Duodenal mucosa (tissue), 2 donors: Measurements from ENCODE around the gene TTC38.

Experiments
- H3K27ac ChIP-seq: one replicate; pipeline ENCODE4 v1.7.0; 2013; ENCODE audit warnings: low read depth, low read length
- H3K27me3 ChIP-seq, 2 donors: one replicate each; pipeline ENCODE4 v1.7.0; 2013; ENCODE audit warnings: low read length in 2 of 2, control low read depth in 1 of 2; ENCODE audit not compliant: insufficient read depth in 2 of 2, control insufficient read depth in 1 of 2
- H3K36me3 ChIP-seq, 2 donors: one replicate each; pipeline ENCODE4 v1.7.0; 2013; ENCODE audit warnings: low read length in 2 of 2, control low read depth in 1 of 2; ENCODE audit not compliant: insufficient read depth in 2 of 2, control insufficient read depth in 1 of 2
- H3K4me1 ChIP-seq, 2 donors: one replicate each; pipeline ENCODE4 v1.7.0; 2013; ENCODE audit warnings: low read length in 2 of 2, control low read depth in 1 of 2; ENCODE audit not compliant: insufficient read depth in 2 of 2, control insufficient read depth in 1 of 2
- H3K4me3 ChIP-seq, 2 donors: one replicate each; pipeline ENCODE4 v1.7.0; 2013; ENCODE audit warnings: low read length in 2 of 2, low read depth in 1 of 2
- H3K9ac ChIP-seq, 2 donors: one replicate each; pipeline ENCODE4 v1.7.0; 2013; ENCODE audit warnings: low read length in 2 of 2, low read depth in 1 of 2
- H3K9me3 ChIP-seq, 2 donors: one replicate each; pipeline ENCODE4 v1.7.0; 2013; ENCODE audit warnings: low read length in 2 of 2, control low read depth in 1 of 2; ENCODE audit not compliant: control insufficient read depth in 1 of 2

Gene TTC38

GRCh38 chr22:46275455-46276122 lies 7.8 kb downstream of the TTC38 start:
- Histone ChIP-seq H3K9ac (no peak overlapping the region), H3K27ac (no peak overlapping the region), H3K4me3 (no peak overlapping the region), H3K4me1 (peaks cover 0 to 2% of the 10 kb centered on the region in 2 donors), H3K27me3 (no peaks in the 10 kb centered on the region), H3K36me3 (peaks cover 51 to 81% of the 10 kb centered on the region in 2 donors), H3K9me3 (no peaks in the 10 kb centered on the region)

GRCh38 chr22:46276563-46276962 lies 8.8 kb downstream of the TTC38 start:
- Histone ChIP-seq H3K36me3 (peaks cover 56 to 88% of the 10 kb centered on the region in 2 donors), H3K27me3 (no peaks in the 10 kb centered on the region), H3K27ac (no peak overlapping the region), H3K9ac (no peak overlapping the region), H3K9me3 (no peaks in the 10 kb centered on the region), H3K4me1 (peaks cover 0 to 9% of the 10 kb centered on the region in 2 donors), H3K4me3 (no peak overlapping the region)

- Histone ChIP-seq H3K9me3 (no peaks in the 10 kb centered on the region), H3K36me3 (peaks cover 46 to 85% of the 10 kb centered on the region in 2 donors), H3K4me3 (no peak overlapping the region), H3K9ac (no peak overlapping the region), H3K4me1 (peaks cover 0 to 9% of the 10 kb centered on the region in 2 donors), H3K27ac (no peak overlapping the region), H3K27me3 (no peaks in the 10 kb centered on the region)
These were observed 11.1 kb downstream of the TTC38 start for GRCh38 chr22:46278656-46279645.

- peak overlapping the region; percentile 61 for H3K27ac ChIP-seq
- no peak overlapping the region for H3K9ac ChIP-seq
These were observed 12.4 kb downstream of the TTC38 start for GRCh38 chr22:46280063-46280817.

GRCh38 chr22:46280999-46281623 lies 13.3 kb downstream of the TTC38 start:
- Histone ChIP-seq H3K27me3 (no peaks in the 10 kb centered on the region), H3K36me3 (peaks cover 50 to 84% of the 10 kb centered on the region in 2 donors), H3K9me3 (no peaks in the 10 kb centered on the region), H3K9ac (no peak overlapping the region), H3K4me1 (peaks cover 0 to 9% of the 10 kb centered on the region in 2 donors), H3K27ac (no peak overlapping the region), H3K4me3 (no peak overlapping the region)

More at GRCh38 chr22:46280063-46280817, 12.4 kb downstream of the TTC38 start:
- H3K27me3 ChIP-seq = no peaks in the 10 kb centered on the region
- peaks cover 53 to 87% of the 10 kb centered on the region in 2 donors for H3K36me3 ChIP-seq
- peaks cover 0 to 9% of the 10 kb centered on the region in 2 donors for H3K4me1 ChIP-seq
- no peak overlapping the region for H3K4me3 ChIP-seq
- H3K9me3 ChIP-seq = no peaks in the 10 kb centered on the region

GRCh38 chr22:46281866-46282678 lies 14.3 kb downstream of the TTC38 start:
- Histone ChIP-seq H3K4me1 (peaks cover 5 to 9% of the 10 kb centered on the region in 2 donors), H3K36me3 (peaks cover 54 to 90% of the 10 kb centered on the region in 2 donors), H3K27ac (no peak overlapping the region), H3K4me3 (no peak overlapping the region), H3K27me3 (no peaks in the 10 kb centered on the region), H3K9me3 (no peaks in the 10 kb centered on the region), H3K9ac (no peak overlapping the region)

GRCh38 chr22:46286006-46286405 lies 18.2 kb downstream of the TTC38 start:
- peaks cover 53 to 93% of the 10 kb centered on the region in 2 donors for H3K36me3 ChIP-seq
- H3K27me3 ChIP-seq = no peaks in the 10 kb centered on the region
- H3K9ac ChIP-seq = no peak overlapping the region
- H3K9me3 ChIP-seq = no peaks in the 10 kb centered on the region
- H3K4me1 ChIP-seq = peaks cover 3 to 21% of the 10 kb centered on the region in 2 donors
- no peak overlapping the region for H3K4me3 ChIP-seq
- no peak overlapping the region for H3K27ac ChIP-seq

GRCh38 chr22:46286941-46287872 lies 19.4 kb downstream of the TTC38 start:
- H3K27me3 ChIP-seq = no peaks in the 10 kb centered on the region
- peak overlapping the region; percentile 45 to 57 for H3K9ac ChIP-seq
- H3K9me3 ChIP-seq = peaks cover 0 to 2% of the 10 kb centered on the region in 2 donors
- H3K4me1 ChIP-seq = peaks cover 0 to 21% of the 10 kb centered on the region in 2 donors
- peak overlapping the region; percentile 52 to 57 for H3K4me3 ChIP-seq
- H3K27ac ChIP-seq = peak overlapping the region; percentile 22
- peaks cover 58 to 93% of the 10 kb centered on the region in 2 donors for H3K36me3 ChIP-seq
